Measurements from ENCODE around the gene DENND5B. TPM values are rescaled to one million over a fixed set of nuclear protein-coding genes. Genes with fewer than 3 reads are reported as not detected.
"Not testable (repeated sequence)": the region's sequence is repeated elsewhere in the genome, so short reads cannot be mapped to it uniquely, and the experiment has no call there.

DENND5B gene
- total and polyA plus RNA-seq, 12 donors: 5.2 to 60.8 (median 45.3) TPM

DNA sequence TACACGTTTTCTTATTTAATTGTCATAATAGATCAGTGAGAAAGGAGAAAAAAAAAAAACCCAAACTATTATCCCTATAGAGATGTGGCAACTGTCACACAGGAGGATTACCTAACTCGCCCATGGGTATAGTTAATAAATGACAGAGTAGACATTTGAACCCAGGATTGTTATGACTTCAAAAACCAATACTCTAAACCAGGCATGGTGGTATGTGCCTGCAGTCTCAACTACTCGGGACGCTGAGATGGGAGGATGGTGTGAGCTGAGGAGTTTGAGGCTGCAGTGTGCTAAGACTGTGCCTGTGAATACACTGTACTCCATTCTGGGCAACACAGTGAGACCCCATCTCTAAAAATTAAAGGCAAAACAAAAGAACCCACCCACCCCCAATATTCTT lies 114.5 kb downstream of the DENND5B start:
- ATAC-seq: no peak
- Histone ChIP-seq H3K4me1 (peaks cover 0 to 24% (median 7%) of the 10 kb centered on the region in 9 donors), H3K27me3 (no peaks in the 10 kb centered on the region), H3K27ac (no peak overlapping the region), H3K4me3 (no peak overlapping the region), H3K36me3 (peaks cover 0 to 35% (median 0%) of the 10 kb centered on the region in 9 donors), H3K9me3 (no peaks in the 10 kb centered on the region)
- TF ChIP-seq, protein P1, sequence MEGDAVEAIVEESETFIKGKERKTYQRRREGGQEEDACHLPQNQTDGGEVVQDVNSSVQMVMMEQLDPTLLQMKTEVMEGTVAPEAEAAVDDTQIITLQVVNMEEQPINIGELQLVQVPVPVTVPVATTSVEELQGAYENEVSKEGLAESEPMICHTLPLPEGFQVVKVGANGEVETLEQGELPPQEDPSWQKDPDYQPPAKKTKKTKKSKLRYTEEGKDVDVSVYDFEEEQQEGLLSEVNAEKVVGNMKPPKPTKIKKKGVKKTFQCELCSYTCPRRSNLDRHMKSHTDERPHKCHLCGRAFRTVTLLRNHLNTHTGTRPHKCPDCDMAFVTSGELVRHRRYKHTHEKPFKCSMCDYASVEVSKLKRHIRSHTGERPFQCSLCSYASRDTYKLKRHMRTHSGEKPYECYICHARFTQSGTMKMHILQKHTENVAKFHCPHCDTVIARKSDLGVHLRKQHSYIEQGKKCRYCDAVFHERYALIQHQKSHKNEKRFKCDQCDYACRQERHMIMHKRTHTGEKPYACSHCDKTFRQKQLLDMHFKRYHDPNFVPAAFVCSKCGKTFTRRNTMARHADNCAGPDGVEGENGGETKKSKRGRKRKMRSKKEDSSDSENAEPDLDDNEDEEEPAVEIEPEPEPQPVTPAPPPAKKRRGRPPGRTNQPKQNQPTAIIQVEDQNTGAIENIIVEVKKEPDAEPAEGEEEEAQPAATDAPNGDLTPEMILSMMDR (IDR thresholded peaks at IDR 0.05): no peak
- intact Hi-C loops (cut with DNase I): loop anchor here in 1 of 10 donors (10.0 kb wide), 1 partner anchor 108 kb away; no protein-coding TSS in a partner anchor
- WGBS, 2 donors: 95 to 98% methylated on average over 4 of the region's 4 CpGs
- no peak for DNase-seq

DNA sequence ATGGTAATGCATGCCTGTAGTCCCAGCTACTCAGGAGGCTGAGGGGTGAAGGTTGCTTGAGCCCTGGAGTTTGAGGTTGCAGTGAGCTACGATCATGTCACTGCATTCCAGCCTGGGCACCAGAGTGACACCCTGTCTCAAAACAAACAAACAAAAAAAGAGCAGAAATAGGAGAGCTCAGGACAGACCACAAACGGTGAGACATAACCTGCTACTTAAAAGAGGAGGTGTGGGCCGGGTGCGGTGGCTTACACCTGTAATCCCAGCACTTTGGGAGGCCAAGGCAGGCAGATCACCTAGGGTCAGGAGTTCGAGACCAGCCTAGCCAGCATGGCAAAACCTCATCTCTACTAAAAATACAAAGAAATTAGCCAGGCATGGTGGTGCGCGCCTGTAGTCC lies 115.3 kb downstream of the DENND5B start:
- peaks cover 0 to 20% (median 7%) of the 10 kb centered on the region in 9 donors for H3K4me1 ChIP-seq
- not testable (repeated sequence) for H3K4me3 ChIP-seq, DNase-seq, H3K9me3 ChIP-seq, ATAC-seq, H3K27ac ChIP-seq, H3K27me3 ChIP-seq
- intact Hi-C loops (cut with DNase I): loop anchor here in 1 of 10 donors (10.0 kb wide), 1 partner anchor 109 kb away; no protein-coding TSS in a partner anchor
- WGBS, 2 donors: 84 to 89% methylated on average over 7 of the region's 7 CpGs
- peaks cover 0 to 35% (median 0%) of the 10 kb centered on the region in 9 donors for H3K36me3 ChIP-seq

- H3K4me1 ChIP-seq: peaks cover 0 to 18% (median 4%) of the 10 kb centered on the region in 9 donors
- WGBS, 2 donors: 91 to 93% methylated on average over 2 of the region's 2 CpGs
- intact Hi-C loops (cut with DNase I): loop anchor here in 1 of 10 donors (10.0 kb wide), 1 partner anchor 110 kb away; no protein-coding TSS in a partner anchor
These were observed 116.2 kb downstream of the DENND5B start for GRCh38 chr12:31474751-31475150.

DNA sequence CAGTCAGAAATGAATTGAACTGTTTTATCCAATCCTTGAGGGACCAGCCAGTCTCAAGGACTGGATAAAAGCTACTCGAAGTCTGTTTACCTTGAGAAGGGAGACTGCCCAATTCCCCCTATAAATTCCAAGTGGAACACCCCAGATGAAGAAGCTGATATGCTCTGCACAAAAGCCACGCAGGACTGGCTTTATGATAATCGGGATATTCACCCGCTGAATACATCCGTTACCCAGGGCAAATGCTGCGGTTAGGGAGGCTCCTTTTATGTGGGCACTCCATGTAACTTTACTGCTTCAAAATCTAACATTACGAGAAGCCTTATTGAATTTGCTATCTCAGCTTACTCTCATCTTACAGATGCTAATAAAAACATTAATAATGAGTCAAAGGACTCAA lies 119.1 kb downstream of the DENND5B start:
- Histone ChIP-seq H3K4me3 (no peak overlapping the region), H3K36me3 (peaks cover 0 to 7% (median 0%) of the 10 kb centered on the region in 9 donors), H3K4me1 (peaks cover 0 to 5% (median 0%) of the 10 kb centered on the region in 9 donors), H3K27me3 (no peaks in the 10 kb centered on the region), H3K27ac (no peak overlapping the region), H3K9me3 (no peaks in the 10 kb centered on the region)
- TF ChIP-seq, protein P1 (IDR thresholded peaks at IDR 0.05): no peak
- no peak for DNase-seq
- WGBS, 2 donors: 95% methylated on average over 7 of the region's 7 CpGs
- intact Hi-C loops (cut with DNase I): loop anchor here in 1 of 10 donors (10.0 kb wide), 1 partner anchor 113 kb away; no protein-coding TSS in a partner anchor
- ATAC-seq: no peak

More at GRCh38 chr12:31474751-31475150, 116.2 kb downstream of the DENND5B start:
- H3K27me3 ChIP-seq: no peaks in the 10 kb centered on the region
- no peak overlapping the region for H3K27ac ChIP-seq
- peaks cover 0 to 33% (median 0%) of the 10 kb centered on the region in 9 donors for H3K36me3 ChIP-seq
- no peak overlapping the region for H3K4me3 ChIP-seq
- DNase-seq (no peak), ATAC-seq (no peak)
- H3K9me3 ChIP-seq: no peaks in the 10 kb centered on the region
- TF ChIP-seq, protein P1 (IDR thresholded peaks at IDR 0.05): no peak

- TF ChIP-seq, protein P1 (IDR thresholded peaks at IDR 0.05): no peak
- 79 to 97% methylated on average over 6 of the region's 6 CpGs for WGBS, 2 donors
- H3K27ac ChIP-seq: no peak overlapping the region
- H3K4me3 ChIP-seq: no peak overlapping the region
- H3K9me3 ChIP-seq: no peaks in the 10 kb centered on the region
- peaks cover 0 to 4% (median 0%) of the 10 kb centered on the region in 9 donors for H3K36me3 ChIP-seq
- no peak for DNase-seq
- no peaks in the 10 kb centered on the region for H3K27me3 ChIP-seq
- intact Hi-C loops (cut with DNase I): loop anchor here in 1 of 10 donors (10.0 kb wide), 1 partner anchor 114 kb away; no protein-coding TSS in a partner anchor
- ATAC-seq: no peak
- peaks cover 0 to 5% (median 0%) of the 10 kb centered on the region in 9 donors for H3K4me1 ChIP-seq
These were observed 119.9 kb downstream of the DENND5B start for GRCh38 chr12:31471051-31471450.

Data from heart right ventricle (tissue), 16 donors.